A673 (cell line): Measurements from ENCODE around the gene ZFP3.
"Not testable (repeated sequence)": the region's sequence is repeated elsewhere in the genome, so short reads cannot be mapped to it uniquely, and the experiment has no call there.

Experiments used
- CTCF ChIP-seq: fragments of 300-800, 200-600 bp; sonication (generic); conservative IDR thresholded peaks from 2 replicates; pipeline ENCODE4 v1.5.1; 2017; ENCODE audit warnings: low read depth, mild to moderate bottlenecking, antibody characterized with exemption, low read length, moderate library complexity, mixed read lengths
- EZH2 ChIP-seq: fragments of 200-600 bp; sonication (generic); IDR thresholded peaks from 2 replicates; pipeline ENCODE4 v1.6.1; 2017; ENCODE audit warnings: borderline replicate concordance, low read depth, mild to moderate bottlenecking, mixed read lengths, antibody characterized with exemption, low read length; ENCODE audit not compliant: poor library complexity, severe bottlenecking

GRCh38 chr17:5030168-5030567 is 48.1 kb upstream of the ZFP3 start:
- TF ChIP-seq CTCF, EZH2: not testable (repeated sequence)
